ENCODE measurements around the gene KCNIP3. TPM values are rescaled to one million over a fixed set of nuclear protein-coding genes. Genes with fewer than 3 reads are reported as not detected.

The KCNIP3 gene
- total RNA-seq, 1 donor from 2014 or later: not detected

- Mint-ChIP-seq H3K27ac (no peak overlapping the region), H3K9me3 (no peaks in the 10 kb centered on the region), H3K4me1 (no peaks in the 10 kb centered on the region), H3K4me3 (no peak overlapping the region), H3K27me3 (no peaks in the 10 kb centered on the region), H3K36me3 (ENCODE audit: low read depth) (no peaks in the 10 kb centered on the region)
- DNase-seq: no peak
- intact Hi-C loops (cut with micrococcal nuclease): no loop called here
- no peak for TF ChIP-seq CTCF (IDR thresholded peaks at IDR 0.05)
- CTCF ChIA-PET: no interaction called here
- POLR2A ChIA-PET: no interaction called here
- no peak for ATAC-seq (ENCODE audit: low read depth)
Measured at GRCh38 chr2:95279435-95280035, 17.6 kb upstream of the KCNIP3 start.

- CTCF ChIA-PET: no interaction called here
Measured at GRCh38 chr2:95281071-95281470, 16.1 kb upstream of the KCNIP3 start.

GRCh38 chr2:95281786-95282185, 15.4 kb upstream of the KCNIP3 start:
- no peaks in the 10 kb centered on the region for H3K36me3 Mint-ChIP-seq (ENCODE audit: low read depth)
- no peak for DNase-seq
- no peak overlapping the region for H3K4me3 Mint-ChIP-seq
- no peak overlapping the region for H3K27ac Mint-ChIP-seq
- POLR2A ChIA-PET: no interaction called here
- no peaks in the 10 kb centered on the region for H3K9me3 Mint-ChIP-seq
- no peaks in the 10 kb centered on the region for H3K4me1 Mint-ChIP-seq
- H3K27me3 Mint-ChIP-seq: no peaks in the 10 kb centered on the region
- intact Hi-C loops (cut with micrococcal nuclease): no loop called here
- CTCF ChIA-PET: no interaction called here
- no peak for ATAC-seq (ENCODE audit: low read depth)
- TF ChIP-seq CTCF (IDR thresholded peaks at IDR 0.05): no peak

More at GRCh38 chr2:95281071-95281470, 16.1 kb upstream of the KCNIP3 start:
- ATAC-seq (ENCODE audit: low read depth) (no peak), DNase-seq (no peak)
- no peak overlapping the region for H3K27ac Mint-ChIP-seq
- H3K4me3 Mint-ChIP-seq: no peak overlapping the region
- no peaks in the 10 kb centered on the region for H3K9me3 Mint-ChIP-seq
- no peaks in the 10 kb centered on the region for H3K4me1 Mint-ChIP-seq
- no peaks in the 10 kb centered on the region for H3K36me3 Mint-ChIP-seq (ENCODE audit: low read depth)
- no peak for TF ChIP-seq CTCF (IDR thresholded peaks at IDR 0.05)
- H3K27me3 Mint-ChIP-seq: no peaks in the 10 kb centered on the region
- POLR2A ChIA-PET: no interaction called here
- intact Hi-C loops (cut with micrococcal nuclease): no loop called here

- POLR2A ChIA-PET: no interaction called here
- H3K4me1 Mint-ChIP-seq: no peaks in the 10 kb centered on the region
- intact Hi-C loops (cut with micrococcal nuclease): no loop called here
- H3K27ac Mint-ChIP-seq: no peak overlapping the region
- ATAC-seq (ENCODE audit: low read depth): no peak
- no peaks in the 10 kb centered on the region for H3K36me3 Mint-ChIP-seq (ENCODE audit: low read depth)
- CTCF ChIA-PET: no interaction called here
- TF ChIP-seq CTCF (IDR thresholded peaks at IDR 0.05): no peak
- H3K27me3 Mint-ChIP-seq: no peaks in the 10 kb centered on the region
- H3K4me3 Mint-ChIP-seq: no peak overlapping the region
- H3K9me3 Mint-ChIP-seq: no peaks in the 10 kb centered on the region
- DNase-seq: no peak
Measured at GRCh38 chr2:95282458-95282857, 14.7 kb upstream of the KCNIP3 start.

GRCh38 chr2:95283562-95283961, 13.6 kb upstream of the KCNIP3 start:
- no peaks in the 10 kb centered on the region for H3K36me3 Mint-ChIP-seq (ENCODE audit: low read depth)
- POLR2A ChIA-PET: no interaction called here
- no peak overlapping the region for H3K27ac Mint-ChIP-seq
- no peaks in the 10 kb centered on the region for H3K4me1 Mint-ChIP-seq
- DNase-seq (no peak), ATAC-seq (ENCODE audit: low read depth) (no peak)
- H3K27me3 Mint-ChIP-seq: no peaks in the 10 kb centered on the region
- intact Hi-C loops (cut with micrococcal nuclease): no loop called here
- CTCF ChIA-PET: no interaction called here
- no peak for TF ChIP-seq CTCF (IDR thresholded peaks at IDR 0.05)
- H3K4me3 Mint-ChIP-seq: no peak overlapping the region
- no peaks in the 10 kb centered on the region for H3K9me3 Mint-ChIP-seq
